CD4-positive, alpha-beta T cell (primary cell): ENCODE measurements around the gene CD53. TPM values are rescaled to one million over a fixed set of nuclear protein-coding genes. Genes with fewer than 3 reads are reported as not detected.

Experiments used
- ATAC-seq: fragments of 200-7000 bp; cut with Tn5 transposase; one replicate; pipeline ENCODE4 v1.10.0; 2022; ENCODE audit warnings: mild to moderate bottlenecking; ENCODE audit not compliant: poor library complexity
- CTCF ChIA-PET: fragments of 350-600 bp; sonication (Branson Sonifier 250); formaldehyde crosslinking; loops from one replicate; lab custom pipeline; 2021; ENCODE audit warnings: antibody characterized with exemption, inconsistent platforms; lab: Charles Lee
- POLR2A ChIA-PET: fragments of 350-600 bp; sonication (Branson Sonifier 250); formaldehyde crosslinking; loops from one replicate; lab custom pipeline; 2021; ENCODE audit warnings: antibody characterized with exemption, inconsistent platforms; lab: Charles Lee
- DNase-seq, 14 experiments: peaks; one replicate each; pipeline ENCODE4 v3.0.0-alpha.2; 2013 to 2020; ENCODE audit warnings: mixed read lengths in 2 of 14
- H3K27ac ChIP-seq, 2 donors: one replicate each; pipeline versions ENCODE4 v1.5.1 to v1.7.0; 2013; ENCODE audit warnings: low read length in 2 of 2, low read depth in 1 of 2, mild to moderate bottlenecking in 1 of 2
- H3K27me3 ChIP-seq, 2 experiments: 1 replicate in 1 of 2; 2 replicates in 1 of 2; pipeline versions ENCODE4 v1.6.1 to v1.7.0; 2013; ENCODE audit warnings: low read length in 2 of 2, control low read depth in 1 of 2, mild to moderate bottlenecking in 1 of 2, moderate library complexity in 1 of 2; ENCODE audit not compliant: insufficient read depth in 2 of 2, control insufficient read depth in 1 of 2
- H3K36me3 ChIP-seq: one replicate; pipeline ENCODE4 v1.6.1; 2013; ENCODE audit warnings: low read length, control low read depth; ENCODE audit not compliant: insufficient read depth
- H3K4me1 ChIP-seq: one replicate; pipeline ENCODE4 v1.6.1; 2013; ENCODE audit warnings: low read length, control low read depth; ENCODE audit not compliant: insufficient read depth
- H3K4me3 ChIP-seq: one replicate; pipeline ENCODE4 v1.5.1; 2013; ENCODE audit warnings: mild to moderate bottlenecking, low read length, moderate library complexity
- H3K9me3 ChIP-seq, 2 experiments: 1 replicate in 1 of 2; 2 replicates in 1 of 2; pipeline versions ENCODE4 v1.6.1 to v1.7.0; 2013; ENCODE audit warnings: low read length in 2 of 2, mild to moderate bottlenecking in 2 of 2, control low read depth in 1 of 2, moderate library complexity in 1 of 2; ENCODE audit not compliant: control insufficient read depth in 1 of 2, insufficient read depth in 1 of 2
- H3K27ac Mint-ChIP-seq: one replicate; pipeline ENCODE4 v1.8.0; 2020; ENCODE audit warnings: mixed read lengths
- H3K27me3 Mint-ChIP-seq: one replicate; pipeline ENCODE4 v1.8.0; 2021; ENCODE audit warnings: mixed read lengths
- H3K36me3 Mint-ChIP-seq: one replicate; pipeline ENCODE4 v1.8.0; 2021; ENCODE audit warnings: low read depth, mixed read lengths
- H3K4me1 Mint-ChIP-seq: one replicate; pipeline ENCODE4 v1.8.0; 2021; ENCODE audit warnings: low read depth, mixed read lengths
- H3K4me3 Mint-ChIP-seq: one replicate; pipeline ENCODE4 v1.8.0; 2020; ENCODE audit warnings: mild to moderate bottlenecking, mixed read lengths
- H3K9me3 Mint-ChIP-seq: one replicate; pipeline ENCODE4 v1.8.0; 2020; ENCODE audit warnings: mixed read lengths
- CTCF ChIP-seq: fragments of 200-600 bp; IDR thresholded peaks from one replicate; pipeline ENCODE4 v1.8.0; 2022; ENCODE audit warnings: antibody characterized with exemption, mild to moderate bottlenecking
- intact Hi-C, 2 experiments: fragments of 100-400 bp; cut with DNase I in 1 of 2; cut with micrococcal nuclease in 1 of 2; formaldehyde crosslinking; loops; one replicate each; pipeline versions ENCODE4 v1.15.1 to v1.9.0; 2023 to 2025; cut with DNase I, micrococcal nuclease
- total RNA-seq, 174 experiments: library from RNA in 2 of 174; stranded (reverse) in 2 of 174; gene quantifications; one replicate each; pipeline ENCODE4 v1.2.3 and lab custom pipeline; 2021 to 2026

CD53 gene
- total RNA-seq, 2 experiments from 2014 or later, result 169 to 176 TPM

- intact Hi-C loops, result no loop called here
- H3K36me3 Mint-ChIP-seq, result peaks cover 76% of the 10 kb centered on the region
- CTCF ChIA-PET, result no interaction called here
- Histone ChIP-seq H3K4me1 (peaks cover 6% of the 10 kb centered on the region), H3K36me3 (peaks cover 25% of the 10 kb centered on the region), H3K4me3 (no peak overlapping the region), H3K9me3 (peaks cover 16 to 22% of the 10 kb centered on the region in 2 experiments), H3K27me3 (no peaks in the 10 kb centered on the region), H3K27ac (no peak overlapping the region)
- TF ChIP-seq CTCF, result no peak
- no peak overlapping the region for H3K4me3 Mint-ChIP-seq
- DNase-seq, result peak in 1 of 14 experiments; percentile 26
- H3K27me3 Mint-ChIP-seq, result no peaks in the 10 kb centered on the region
- POLR2A ChIA-PET, result interaction anchor here (0.7 to 8.6 kb wide), 5 partner anchors 13 to 117 kb away, joined by 3 to 48 read pairs (median 9); partner anchors contain the start of gene CD53
- H3K4me1 Mint-ChIP-seq, result peaks cover 45% of the 10 kb centered on the region
- ATAC-seq, result peak; percentile 18
- peaks cover 17% of the 10 kb centered on the region for H3K9me3 Mint-ChIP-seq
- peak overlapping the region; percentile 19 for H3K27ac Mint-ChIP-seq
Measured at GRCh38 chr1:110903853-110904500, 31.0 kb downstream of the CD53 start.

- Histone ChIP-seq H3K27ac (no peak overlapping the region), H3K36me3 (no peaks in the 10 kb centered on the region), H3K9me3 (peaks cover 26 to 27% of the 10 kb centered on the region in 2 experiments), H3K4me3 (no peak overlapping the region), H3K4me1 (peaks cover 4% of the 10 kb centered on the region), H3K27me3 (no peaks in the 10 kb centered on the region)
- peaks cover 26% of the 10 kb centered on the region for H3K36me3 Mint-ChIP-seq
- ChIA-PET POLR2A (no interaction called here), CTCF (no interaction called here)
- peaks cover 7% of the 10 kb centered on the region for H3K27me3 Mint-ChIP-seq
- DNase-seq (no peak), ATAC-seq (no peak)
- H3K9me3 Mint-ChIP-seq, result peaks cover 25% of the 10 kb centered on the region
- intact Hi-C loops, result loop anchor here in 1 of 2 experiments (5.0 kb wide), 1 partner anchor 40 kb away; the partner anchor contains the start of gene CD53
- H3K4me3 Mint-ChIP-seq, result no peak overlapping the region
- peaks cover 13% of the 10 kb centered on the region for H3K4me1 Mint-ChIP-seq
- H3K27ac Mint-ChIP-seq, result no peak overlapping the region
- TF ChIP-seq CTCF, result no peak
Measured at GRCh38 chr1:110912784-110913183, 39.8 kb downstream of the CD53 start.

- H3K27me3 Mint-ChIP-seq, result peaks cover 18% of the 10 kb centered on the region
- peaks cover 4% of the 10 kb centered on the region for H3K4me1 ChIP-seq
- ChIA-PET POLR2A (no interaction called here), CTCF (no interaction called here)
- no peak for DNase-seq
- H3K4me3 ChIP-seq, result no peak overlapping the region
- H3K4me3 Mint-ChIP-seq, result no peak overlapping the region
- H3K9me3 ChIP-seq, result peaks cover 22% of the 10 kb centered on the region in 2 experiments
- H3K36me3 Mint-ChIP-seq, result peaks cover 20% of the 10 kb centered on the region
- H3K27me3 ChIP-seq, result no peaks in the 10 kb centered on the region
- no peaks in the 10 kb centered on the region for H3K36me3 ChIP-seq
- intact Hi-C loops, result loop anchor here (5.0 kb wide), 2 partner anchors 32 to 42 kb away; partner anchors contain the start of gene CD53 (in 1 of the 2)
- no peak overlapping the region for H3K27ac Mint-ChIP-seq
- ATAC-seq, result no peak
- H3K4me1 Mint-ChIP-seq, result peaks cover 13% of the 10 kb centered on the region
- H3K9me3 Mint-ChIP-seq, result peaks cover 17% of the 10 kb centered on the region
- no peak for TF ChIP-seq CTCF
- H3K27ac ChIP-seq, result no peak overlapping the region
Measured at GRCh38 chr1:110914676-110915075, 41.7 kb downstream of the CD53 start.
